HEK293 (cell line): ENCODE measurements around the gene INPP4B.

ENCODE experiments used
- ATF2 ChIP-seq: fragments of 450-650 bp; formaldehyde crosslinking; IDR thresholded peaks from 2 replicates; pipeline ENCODE4 v1.5.1; 2016; ENCODE audit warnings: missing biosample characterization, missing genetic modification characterization, low read depth
- ZNF555 ChIP-seq: fragments of 450-650 bp; formaldehyde crosslinking; conservative IDR thresholded peaks from 2 replicates; pipeline ENCODE4 v1.5.1; 2017; ENCODE audit warnings: missing biosample characterization, mild to moderate bottlenecking, missing genetic modification characterization, inconsistent platforms
- TF ChIP-seq, protein P1 (sequence below): fragments of 450-650 bp; formaldehyde crosslinking; IDR thresholded peaks from 2 replicates; pipeline ENCODE4 v1.5.1; 2016; ENCODE audit warnings: missing biosample characterization, missing genetic modification characterization

DNA sequence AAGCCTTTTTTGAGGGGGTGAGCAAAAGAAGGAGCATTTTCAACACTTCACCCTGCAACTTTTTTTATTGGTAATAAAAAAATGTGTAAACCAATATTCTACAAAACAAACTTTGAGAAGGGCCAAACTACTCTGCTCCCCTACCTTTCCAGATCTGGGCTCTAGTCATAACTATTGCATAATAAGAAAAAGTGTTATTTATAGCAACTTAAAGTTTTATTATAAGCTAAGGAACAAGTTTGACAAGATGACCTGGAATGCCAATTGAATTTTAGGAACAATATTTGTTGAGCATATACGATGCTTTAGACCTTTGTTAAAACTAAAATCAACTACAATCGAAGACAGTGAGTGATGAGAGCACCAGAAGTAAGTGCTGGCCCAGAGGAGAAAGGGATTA is 800.1 kb downstream of the INPP4B start:
- TF ChIP-seq, protein P1, sequence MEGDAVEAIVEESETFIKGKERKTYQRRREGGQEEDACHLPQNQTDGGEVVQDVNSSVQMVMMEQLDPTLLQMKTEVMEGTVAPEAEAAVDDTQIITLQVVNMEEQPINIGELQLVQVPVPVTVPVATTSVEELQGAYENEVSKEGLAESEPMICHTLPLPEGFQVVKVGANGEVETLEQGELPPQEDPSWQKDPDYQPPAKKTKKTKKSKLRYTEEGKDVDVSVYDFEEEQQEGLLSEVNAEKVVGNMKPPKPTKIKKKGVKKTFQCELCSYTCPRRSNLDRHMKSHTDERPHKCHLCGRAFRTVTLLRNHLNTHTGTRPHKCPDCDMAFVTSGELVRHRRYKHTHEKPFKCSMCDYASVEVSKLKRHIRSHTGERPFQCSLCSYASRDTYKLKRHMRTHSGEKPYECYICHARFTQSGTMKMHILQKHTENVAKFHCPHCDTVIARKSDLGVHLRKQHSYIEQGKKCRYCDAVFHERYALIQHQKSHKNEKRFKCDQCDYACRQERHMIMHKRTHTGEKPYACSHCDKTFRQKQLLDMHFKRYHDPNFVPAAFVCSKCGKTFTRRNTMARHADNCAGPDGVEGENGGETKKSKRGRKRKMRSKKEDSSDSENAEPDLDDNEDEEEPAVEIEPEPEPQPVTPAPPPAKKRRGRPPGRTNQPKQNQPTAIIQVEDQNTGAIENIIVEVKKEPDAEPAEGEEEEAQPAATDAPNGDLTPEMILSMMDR (tag by site-specific recombination), result no peak
- TF ChIP-seq ZNF555 (no peak), ATF2 (tag by site-specific recombination) (no peak)
